Thoracic aorta (tissue), 2 donors: ENCODE measurements around the gene DENND1B. TPM values are rescaled to one million over a fixed set of nuclear protein-coding genes. Genes with fewer than 3 reads are reported as not detected.

ENCODE experiments used
- ATAC-seq: fragments of 150-250 bp; one replicate; pipeline ENCODE4 v1.8.0; 2017; ENCODE audit warnings: low read depth; ENCODE audit not compliant: insufficient number of reproducible peaks, low FRiP score
- DNase-seq: peaks from one replicate; pipeline ENCODE4 v3.0.0-alpha.2; 2020; ENCODE audit warnings: low spot score
- H3K27ac ChIP-seq, 2 donors: fragments of 200-600 bp; sonication (generic); 1 replicate in 1 of 2; 2 replicates in 1 of 2; pipeline ENCODE4 v1.5.1; 2016; ENCODE audit warnings: mild to moderate bottlenecking in 2 of 2, moderate library complexity in 2 of 2
- H3K27me3 ChIP-seq: fragments of 200-600 bp; sonication (generic); replicated peaks from 2 replicates; pipeline ENCODE4 v1.6.0; 2016; ENCODE audit warnings: mild to moderate bottlenecking; ENCODE audit not compliant: insufficient read depth
- H3K36me3 ChIP-seq: fragments of 200-600 bp; sonication (generic); one replicate; pipeline ENCODE4 v1.5.1; 2016
- H3K4me1 ChIP-seq, 2 donors: fragments of 200-600 bp; sonication (generic); 1 replicate in 1 of 2; 2 replicates in 1 of 2; pipeline versions ENCODE4 v1.5.1 to v1.6.0; 2016; ENCODE audit warnings: low read depth in 2 of 2, mild to moderate bottlenecking in 1 of 2; ENCODE audit not compliant: control insufficient read depth in 1 of 2
- H3K4me3 ChIP-seq: fragments of 200-600 bp; sonication (generic); 2 replicates; pipeline ENCODE4 v1.5.1; 2016; ENCODE audit warnings: mild to moderate bottlenecking
- H3K9me3 ChIP-seq: fragments of 200-600 bp; sonication (generic); 2 replicates; pipeline ENCODE4 v1.5.1; 2016
- total RNA-seq, 2 donors: library from RNA; depleted of rRNA; stranded (reverse); fragments of >200 nt; gene quantifications; one replicate each; pipeline versions ENCODE4 v1.1.0 to v1.2.3, GENCODE V29; 2016
- TF ChIP-seq, protein P1 (sequence below): fragments of 200-600 bp; sonication (generic); IDR thresholded peaks from one replicate; pipeline ENCODE4 v1.5.1; 2019; ENCODE audit warnings: antibody characterized with exemption

The DENND1B gene
- total RNA-seq, 2 donors from 2014 or later, result 9.6 to 17.2 TPM

DNA sequence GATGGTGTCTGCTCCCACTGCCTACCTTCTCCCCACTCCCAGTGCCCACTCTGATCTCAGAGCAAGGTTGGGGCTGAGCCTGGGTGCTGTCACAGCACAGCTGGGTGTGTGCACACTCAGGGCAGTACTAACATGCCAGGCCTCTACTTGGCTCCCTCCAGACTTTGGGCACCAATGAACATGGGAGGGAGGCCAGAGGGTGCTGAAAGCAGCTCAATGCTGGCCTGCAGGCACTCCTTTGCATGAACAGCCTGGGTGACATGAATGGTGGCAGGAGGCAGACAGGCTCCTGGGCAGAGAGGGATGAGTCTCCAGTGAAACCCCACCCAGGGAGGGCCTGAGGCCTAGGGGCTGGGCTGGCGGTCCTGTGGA lies 25.8 kb upstream of the DENND1B start:
- H3K9me3 ChIP-seq, result peaks cover 13% of the 10 kb centered on the region

GRCh38 chr1:197800379-197801110 lies 25.3 kb upstream of the DENND1B start:
- no peak overlapping the region for H3K4me3 ChIP-seq
- H3K4me1 ChIP-seq, result no peaks in the 10 kb centered on the region
- no peak overlapping the region for H3K27ac ChIP-seq
- TF ChIP-seq, protein P1, sequence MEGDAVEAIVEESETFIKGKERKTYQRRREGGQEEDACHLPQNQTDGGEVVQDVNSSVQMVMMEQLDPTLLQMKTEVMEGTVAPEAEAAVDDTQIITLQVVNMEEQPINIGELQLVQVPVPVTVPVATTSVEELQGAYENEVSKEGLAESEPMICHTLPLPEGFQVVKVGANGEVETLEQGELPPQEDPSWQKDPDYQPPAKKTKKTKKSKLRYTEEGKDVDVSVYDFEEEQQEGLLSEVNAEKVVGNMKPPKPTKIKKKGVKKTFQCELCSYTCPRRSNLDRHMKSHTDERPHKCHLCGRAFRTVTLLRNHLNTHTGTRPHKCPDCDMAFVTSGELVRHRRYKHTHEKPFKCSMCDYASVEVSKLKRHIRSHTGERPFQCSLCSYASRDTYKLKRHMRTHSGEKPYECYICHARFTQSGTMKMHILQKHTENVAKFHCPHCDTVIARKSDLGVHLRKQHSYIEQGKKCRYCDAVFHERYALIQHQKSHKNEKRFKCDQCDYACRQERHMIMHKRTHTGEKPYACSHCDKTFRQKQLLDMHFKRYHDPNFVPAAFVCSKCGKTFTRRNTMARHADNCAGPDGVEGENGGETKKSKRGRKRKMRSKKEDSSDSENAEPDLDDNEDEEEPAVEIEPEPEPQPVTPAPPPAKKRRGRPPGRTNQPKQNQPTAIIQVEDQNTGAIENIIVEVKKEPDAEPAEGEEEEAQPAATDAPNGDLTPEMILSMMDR, result no peak
- H3K36me3 ChIP-seq, result no peaks in the 10 kb centered on the region
- H3K27me3 ChIP-seq, result no peaks in the 10 kb centered on the region
- H3K9me3 ChIP-seq, result peaks cover 13% of the 10 kb centered on the region
- DNase-seq (no peak), ATAC-seq (no peak)

More for the DNA sequence above, 25.8 kb upstream of the DENND1B start:
- Histone ChIP-seq H3K36me3 (no peaks in the 10 kb centered on the region), H3K27ac (no peak overlapping the region), H3K27me3 (no peaks in the 10 kb centered on the region), H3K4me3 (no peak overlapping the region), H3K4me1 (no peaks in the 10 kb centered on the region)
- TF ChIP-seq, protein P1, result no peak
- DNase-seq (no peak), ATAC-seq (no peak)

GRCh38 chr1:197799271-197799670 lies 24.0 kb upstream of the DENND1B start:
- Histone ChIP-seq H3K9me3 (peaks cover 13% of the 10 kb centered on the region), H3K4me1 (no peaks in the 10 kb centered on the region), H3K4me3 (no peak overlapping the region), H3K36me3 (no peaks in the 10 kb centered on the region), H3K27me3 (no peaks in the 10 kb centered on the region), H3K27ac (no peak overlapping the region)
- no peak for DNase-seq
- TF ChIP-seq, protein P1, result no peak
- no peak for ATAC-seq

DNA sequence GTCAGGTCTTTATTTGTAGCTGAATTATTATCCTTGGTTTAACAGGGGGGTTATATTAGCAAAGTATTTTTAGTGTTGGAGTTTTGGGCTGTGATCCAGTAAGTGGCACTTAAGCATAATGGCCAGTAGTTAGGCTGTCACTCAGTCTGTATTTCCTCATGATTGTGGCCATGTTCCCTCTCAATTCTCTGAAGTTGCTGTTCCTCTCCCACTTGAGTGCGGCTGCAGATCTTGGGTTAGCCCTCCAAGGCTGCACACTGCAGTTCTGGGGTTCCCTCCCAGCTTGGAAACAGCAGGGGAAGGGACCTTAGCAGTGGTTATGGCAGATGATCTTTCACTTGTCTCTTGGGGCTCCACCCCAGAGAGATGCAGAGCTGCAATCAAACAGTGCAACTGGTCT lies 23.2 kb upstream of the DENND1B start:
- TF ChIP-seq, protein P1, result no peak
- Histone ChIP-seq H3K27me3 (no peaks in the 10 kb centered on the region), H3K27ac (no peak overlapping the region), H3K9me3 (peaks cover 13% of the 10 kb centered on the region), H3K4me3 (no peak overlapping the region), H3K36me3 (no peaks in the 10 kb centered on the region), H3K4me1 (no peaks in the 10 kb centered on the region)
- DNase-seq (no peak), ATAC-seq (no peak)

GRCh38 chr1:197797010-197797409 lies 21.7 kb upstream of the DENND1B start:
- Histone ChIP-seq H3K4me1 (no peaks in the 10 kb centered on the region), H3K27ac (no peak overlapping the region), H3K9me3 (peaks cover 13% of the 10 kb centered on the region), H3K27me3 (no peaks in the 10 kb centered on the region), H3K36me3 (no peaks in the 10 kb centered on the region), H3K4me3 (no peak overlapping the region)
- no peak for ATAC-seq
- TF ChIP-seq, protein P1, result no peak
- DNase-seq, result no peak
